ENCODE data around the gene RBMS2.
"Not testable (repeated sequence)": the region's sequence is repeated elsewhere in the genome, so short reads cannot be mapped to it uniquely, and the experiment has no call there.

DNA sequence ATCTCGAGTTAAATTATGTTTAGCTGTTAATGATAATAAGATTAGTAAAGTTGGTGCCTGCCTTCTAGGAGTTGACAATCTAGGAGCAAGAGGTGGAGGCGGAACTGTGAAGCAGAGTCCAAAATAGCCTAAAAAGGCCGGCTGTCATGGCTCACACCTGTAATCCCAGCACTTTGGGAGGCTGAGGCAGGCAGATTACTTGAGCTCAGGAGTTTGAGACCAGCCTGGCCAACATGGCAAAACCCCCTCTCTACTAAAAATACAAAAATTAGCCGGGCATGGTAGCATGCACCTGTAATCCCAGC is 7.7 kb upstream of the RBMS2 start:
- TF ChIP-seq NFYB (IDR thresholded peaks at IDR 0.05; ENCODE audit: insufficient read depth, low read depth, low read length); PAX8 (IDR thresholded peaks at IDR 0.05); POLR2A (IDR thresholded peaks at IDR 0.05; ENCODE audit: low read depth, low read length); CTCF (IDR thresholded peaks at IDR 0.05 in 2 of 3, conservative IDR thresholded peaks at IDR 0.05 in 1 of 3; ENCODE audit: control insufficient read depth in 2 of 3, extremely low read depth in 1 of 3, insufficient read depth in 1 of 3, low read depth in 3 of 3, low read length in 3 of 3); SUPT20H (IDR thresholded peaks at IDR 0.05; ENCODE audit: borderline replicate concordance, control insufficient read depth, low read depth, low read length); HDAC2 (IDR thresholded peaks at IDR 0.05); ZNF24 (IDR thresholded peaks at IDR 0.05); RFX5 (IDR thresholded peaks at IDR 0.05; ENCODE audit: low read depth, low read length); SIN3A (IDR thresholded peaks at IDR 0.05; ENCODE audit: low read depth, low read length): not testable (repeated sequence)
- TF ChIP-seq, protein P1, sequence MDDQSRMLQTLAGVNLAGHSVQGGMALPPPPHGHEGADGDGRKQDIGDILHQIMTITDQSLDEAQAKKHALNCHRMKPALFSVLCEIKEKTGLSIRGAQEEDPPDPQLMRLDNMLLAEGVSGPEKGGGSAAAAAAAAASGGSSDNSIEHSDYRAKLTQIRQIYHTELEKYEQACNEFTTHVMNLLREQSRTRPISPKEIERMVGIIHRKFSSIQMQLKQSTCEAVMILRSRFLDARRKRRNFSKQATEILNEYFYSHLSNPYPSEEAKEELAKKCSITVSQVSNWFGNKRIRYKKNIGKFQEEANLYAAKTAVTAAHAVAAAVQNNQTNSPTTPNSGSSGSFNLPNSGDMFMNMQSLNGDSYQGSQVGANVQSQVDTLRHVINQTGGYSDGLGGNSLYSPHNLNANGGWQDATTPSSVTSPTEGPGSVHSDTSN (IDR thresholded peaks at IDR 0.05; ENCODE audit: insufficient replicate concordance, low read depth, low read length) = not testable (repeated sequence)
